ENCODE data around the gene GRIK3.
"Not testable (repeated sequence)": the region's sequence is repeated elsewhere in the genome, so short reads cannot be mapped to it uniquely, and the experiment has no call there.

Gene GRIK3

GRCh38 chr1:36911561-36912364 is 122.6 kb downstream of the GRIK3 start:
- H3K9ac ChIP-seq (ENCODE audit: low read length in 2 of 2) = no peak overlapping the region
- H3K27me3 ChIP-seq (ENCODE audit: control insufficient read depth in 1 of 2, insufficient read depth in 2 of 2, low read length in 2 of 2) = peaks cover 2 to 8% of the 10 kb centered on the region in 2 donors
- H3K9me3 ChIP-seq (ENCODE audit: control insufficient read depth in 2 of 2, low read length in 2 of 2) = peaks cover 0 to 3% of the 10 kb centered on the region in 2 donors
- no peaks in the 10 kb centered on the region for H3K4me1 ChIP-seq (ENCODE audit: control insufficient read depth, insufficient read depth, low read length)
- H3K36me3 ChIP-seq (ENCODE audit: control insufficient read depth in 2 of 2, insufficient read depth in 2 of 2, low read length in 2 of 2) = no peaks in the 10 kb centered on the region
- H3K4me3 ChIP-seq (ENCODE audit: low read length in 2 of 2) = no peak overlapping the region
- H3K27ac ChIP-seq (ENCODE audit: low read length) = no peak overlapping the region

- Histone ChIP-seq H3K4me1 (ENCODE audit: control insufficient read depth, insufficient read depth, low read length) (no peaks in the 10 kb centered on the region), H3K9me3 (ENCODE audit: control insufficient read depth in 2 of 2, low read length in 2 of 2) (peaks cover 0 to 3% of the 10 kb centered on the region in 2 donors), H3K9ac (ENCODE audit: low read length in 2 of 2) (no peak overlapping the region), H3K36me3 (ENCODE audit: control insufficient read depth in 2 of 2, insufficient read depth in 2 of 2, low read length in 2 of 2) (no peaks in the 10 kb centered on the region), H3K27ac (ENCODE audit: low read length) (no peak overlapping the region), H3K27me3 (ENCODE audit: control insufficient read depth in 1 of 2, insufficient read depth in 2 of 2, low read length in 2 of 2) (peaks cover 0 to 8% of the 10 kb centered on the region in 2 donors), H3K4me3 (ENCODE audit: low read length in 2 of 2) (no peak overlapping the region)
Observed at GRCh38 chr1:36910886-36911540, 123.3 kb downstream of the GRIK3 start.

GRCh38 chr1:36909946-36910725 is 124.2 kb downstream of the GRIK3 start:
- no peak overlapping the region for H3K4me3 ChIP-seq (ENCODE audit: low read length in 2 of 2)
- peaks cover 0 to 3% of the 10 kb centered on the region in 2 donors for H3K9me3 ChIP-seq (ENCODE audit: control insufficient read depth in 2 of 2, low read length in 2 of 2)
- H3K4me1 ChIP-seq (ENCODE audit: control insufficient read depth, insufficient read depth, low read length) = no peaks in the 10 kb centered on the region
- no peaks in the 10 kb centered on the region for H3K36me3 ChIP-seq (ENCODE audit: control insufficient read depth in 2 of 2, insufficient read depth in 2 of 2, low read length in 2 of 2)
- no peak overlapping the region for H3K27ac ChIP-seq (ENCODE audit: low read length)
- peaks cover 0 to 10% of the 10 kb centered on the region in 2 donors for H3K27me3 ChIP-seq (ENCODE audit: control insufficient read depth in 1 of 2, insufficient read depth in 2 of 2, low read length in 2 of 2)
- H3K9ac ChIP-seq (ENCODE audit: low read length in 2 of 2) = no peak overlapping the region

GRCh38 chr1:36909359-36909758 is 125.0 kb downstream of the GRIK3 start:
- not testable (repeated sequence) for H3K4me1 ChIP-seq (ENCODE audit: control insufficient read depth, insufficient read depth, low read length); H3K9me3 ChIP-seq (ENCODE audit: control insufficient read depth in 2 of 2, low read length in 2 of 2); H3K4me3 ChIP-seq (ENCODE audit: low read length in 2 of 2); H3K27ac ChIP-seq (ENCODE audit: low read length); H3K36me3 ChIP-seq (ENCODE audit: control insufficient read depth in 2 of 2, insufficient read depth in 2 of 2, low read length in 2 of 2); H3K9ac ChIP-seq (ENCODE audit: low read length in 2 of 2)
- H3K27me3 ChIP-seq (ENCODE audit: control insufficient read depth in 1 of 2, insufficient read depth in 2 of 2, low read length in 2 of 2) = peaks cover 0 to 10% of the 10 kb centered on the region in 2 donors

GRCh38 chr1:36908096-36908495 is 126.2 kb downstream of the GRIK3 start:
- H3K36me3 ChIP-seq (ENCODE audit: control insufficient read depth in 2 of 2, insufficient read depth in 2 of 2, low read length in 2 of 2) = no peaks in the 10 kb centered on the region
- H3K27ac ChIP-seq (ENCODE audit: low read length) = no peak overlapping the region
- no peaks in the 10 kb centered on the region for H3K4me1 ChIP-seq (ENCODE audit: control insufficient read depth, insufficient read depth, low read length)
- peaks cover 0 to 10% of the 10 kb centered on the region in 2 donors for H3K27me3 ChIP-seq (ENCODE audit: control insufficient read depth in 1 of 2, insufficient read depth in 2 of 2, low read length in 2 of 2)
- H3K9me3 ChIP-seq (ENCODE audit: control insufficient read depth in 2 of 2, low read length in 2 of 2) = no peaks in the 10 kb centered on the region
- no peak overlapping the region for H3K9ac ChIP-seq (ENCODE audit: low read length in 2 of 2)
- H3K4me3 ChIP-seq (ENCODE audit: low read length in 2 of 2) = no peak overlapping the region

GRCh38 chr1:36906555-36906954 is 127.8 kb downstream of the GRIK3 start:
- Histone ChIP-seq H3K4me1 (ENCODE audit: control insufficient read depth, insufficient read depth, low read length) (no peaks in the 10 kb centered on the region), H3K9me3 (ENCODE audit: control insufficient read depth in 2 of 2, low read length in 2 of 2) (no peaks in the 10 kb centered on the region), H3K27me3 (ENCODE audit: control insufficient read depth in 1 of 2, insufficient read depth in 2 of 2, low read length in 2 of 2) (peaks cover 0 to 4% of the 10 kb centered on the region in 2 donors), H3K9ac (ENCODE audit: low read length in 2 of 2) (no peak overlapping the region), H3K36me3 (ENCODE audit: control insufficient read depth in 2 of 2, insufficient read depth in 2 of 2, low read length in 2 of 2) (no peaks in the 10 kb centered on the region), H3K4me3 (ENCODE audit: low read length in 2 of 2) (no peak overlapping the region), H3K27ac (ENCODE audit: low read length) (no peak overlapping the region)

- H3K36me3 ChIP-seq (ENCODE audit: control insufficient read depth in 2 of 2, insufficient read depth in 2 of 2, low read length in 2 of 2) = no peaks in the 10 kb centered on the region
- H3K9me3 ChIP-seq (ENCODE audit: control insufficient read depth in 2 of 2, low read length in 2 of 2) = no peaks in the 10 kb centered on the region
- H3K27ac ChIP-seq (ENCODE audit: low read length) = no peak overlapping the region
- H3K4me3 ChIP-seq (ENCODE audit: low read length in 2 of 2) = no peak overlapping the region
- H3K4me1 ChIP-seq (ENCODE audit: control insufficient read depth, insufficient read depth, low read length) = no peaks in the 10 kb centered on the region
- H3K27me3 ChIP-seq (ENCODE audit: control insufficient read depth in 1 of 2, insufficient read depth in 2 of 2, low read length in 2 of 2) = peaks cover 0 to 2% of the 10 kb centered on the region in 2 donors
- H3K9ac ChIP-seq (ENCODE audit: low read length in 2 of 2) = no peak overlapping the region
Observed at GRCh38 chr1:36905941-36906340, 128.4 kb downstream of the GRIK3 start.

- Histone ChIP-seq H3K4me1 (ENCODE audit: control insufficient read depth, insufficient read depth, low read length) (no peaks in the 10 kb centered on the region), H3K4me3 (ENCODE audit: low read length in 2 of 2) (no peak overlapping the region), H3K27me3 (ENCODE audit: control insufficient read depth in 1 of 2, insufficient read depth in 2 of 2, low read length in 2 of 2) (no peaks in the 10 kb centered on the region), H3K9me3 (ENCODE audit: control insufficient read depth in 2 of 2, low read length in 2 of 2) (no peaks in the 10 kb centered on the region), H3K27ac (ENCODE audit: low read length) (no peak overlapping the region), H3K9ac (ENCODE audit: low read length in 2 of 2) (no peak overlapping the region), H3K36me3 (ENCODE audit: control insufficient read depth in 2 of 2, insufficient read depth in 2 of 2, low read length in 2 of 2) (no peaks in the 10 kb centered on the region)
Observed at GRCh38 chr1:36900128-36900527, 134.2 kb downstream of the GRIK3 start.

- not testable (repeated sequence) for H3K4me1 ChIP-seq (ENCODE audit: control insufficient read depth, insufficient read depth, low read length); H3K9me3 ChIP-seq (ENCODE audit: control insufficient read depth in 2 of 2, low read length in 2 of 2); H3K36me3 ChIP-seq (ENCODE audit: control insufficient read depth in 2 of 2, insufficient read depth in 2 of 2, low read length in 2 of 2); H3K9ac ChIP-seq (ENCODE audit: low read length in 2 of 2); H3K27ac ChIP-seq (ENCODE audit: low read length); H3K27me3 ChIP-seq (ENCODE audit: control insufficient read depth in 1 of 2, insufficient read depth in 2 of 2, low read length in 2 of 2); H3K4me3 ChIP-seq (ENCODE audit: low read length in 2 of 2)
Observed at GRCh38 chr1:36897813-36898212, 136.5 kb downstream of the GRIK3 start.

- Histone ChIP-seq H3K27me3 (ENCODE audit: control insufficient read depth in 1 of 2, insufficient read depth in 2 of 2, low read length in 2 of 2) (peaks cover 0 to 4% of the 10 kb centered on the region in 2 donors), H3K4me3 (ENCODE audit: low read length in 2 of 2) (no peak overlapping the region), H3K4me1 (ENCODE audit: control insufficient read depth, insufficient read depth, low read length) (no peaks in the 10 kb centered on the region), H3K9me3 (ENCODE audit: control insufficient read depth in 2 of 2, low read length in 2 of 2) (no peaks in the 10 kb centered on the region), H3K27ac (ENCODE audit: low read length) (no peak overlapping the region), H3K9ac (ENCODE audit: low read length in 2 of 2) (no peak overlapping the region), H3K36me3 (ENCODE audit: control insufficient read depth in 2 of 2, insufficient read depth in 2 of 2, low read length in 2 of 2) (no peaks in the 10 kb centered on the region)
Observed at GRCh38 chr1:36894824-36895223, 139.5 kb downstream of the GRIK3 start.
